Astrocyte of the cerebellum (primary cell): Measurements from ENCODE around the gene CIT.

Experiments
- DNase-seq: peaks from one replicate; pipeline ENCODE4 v3.0.0-alpha.2; 2011; ENCODE audit warnings: low read depth
- H3K4me3 ChIP-seq: 2 replicates; pipeline ENCODE4 v1.5.1; 2011; ENCODE audit warnings: mild to moderate bottlenecking, low read depth, low read length, moderate library complexity
- CTCF ChIP-seq: IDR thresholded peaks from 2 replicates; pipeline ENCODE4 v1.5.1; 2012; ENCODE audit warnings: low read length, low read depth, moderate library complexity, mild to moderate bottlenecking; ENCODE audit errors: missing control alignments
- in situ Hi-C: cut with HindIII; loops from 2 replicates; pipeline ENCODE4 v1.10.0; 2017; ENCODE audit warnings: low sequenced_read_pairs

Gene CIT

GRCh38 chr12:119876761-119877638 lies at the start of gene CIT:
TSS of gene CIT (minus strand) at chr12:119877320. CDS start at chr12:119876168, 1,152 bp downstream.
- in situ Hi-C loops: no loop called here
- peak within 1 kb of the TSS; percentile 98 for H3K4me3 ChIP-seq
- TF ChIP-seq CTCF: no peak
- peak; percentile 90 for DNase-seq

DNA sequence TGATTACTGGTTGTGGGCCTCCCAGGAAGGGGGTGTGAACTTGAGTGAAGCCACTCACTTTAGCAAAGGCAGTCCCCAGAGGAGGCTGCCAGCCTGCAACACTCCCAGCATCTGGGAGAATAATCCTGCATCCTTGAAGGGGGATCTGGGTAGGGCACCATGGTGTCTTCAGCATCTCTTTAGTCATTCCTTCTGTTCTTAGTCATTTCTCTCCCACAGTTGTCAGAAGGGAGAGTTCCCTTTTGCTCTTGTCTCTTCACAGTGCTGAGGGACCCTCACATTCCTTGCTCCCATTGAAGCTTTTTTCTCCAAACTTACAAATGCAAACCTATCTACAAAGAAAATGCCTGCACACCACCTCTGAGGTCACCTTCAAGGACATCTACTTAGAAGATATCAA lies 48.1 kb upstream of the CIT start:
- TF ChIP-seq CTCF: no peak
- no peak for DNase-seq
- no peak overlapping the region for H3K4me3 ChIP-seq
- in situ Hi-C loops: no loop called here

GRCh38 chr12:119920064-119920463 lies 42.9 kb upstream of the CIT start:
- H3K4me3 ChIP-seq: no peak overlapping the region
- in situ Hi-C loops: no loop called here
- DNase-seq: no peak
- no peak for TF ChIP-seq CTCF

GRCh38 chr12:119915894-119916510 lies 38.9 kb upstream of the CIT start:
- no peak for DNase-seq
- TF ChIP-seq CTCF: no peak
- H3K4me3 ChIP-seq: no peak overlapping the region
- in situ Hi-C loops: no loop called here

DNA sequence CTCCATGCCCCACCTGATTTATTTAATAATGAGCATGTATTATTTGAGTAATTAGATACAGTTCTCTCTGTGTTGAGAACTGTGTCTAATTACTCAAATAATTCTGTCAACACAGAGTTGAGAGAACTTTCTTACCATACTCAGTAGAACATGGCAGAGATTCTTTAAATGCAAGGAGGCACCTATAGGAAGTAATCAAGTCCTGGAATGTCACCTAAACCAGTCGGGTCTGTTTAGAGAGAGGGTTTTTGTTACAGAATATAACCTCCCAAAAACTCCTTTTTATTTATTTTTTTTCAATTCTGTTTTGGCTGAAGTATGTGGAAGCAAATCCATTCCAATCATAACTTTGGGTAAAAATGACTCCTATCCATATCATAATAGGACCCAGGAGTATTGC lies 37.5 kb upstream of the CIT start:
- TF ChIP-seq CTCF: no peak
- H3K4me3 ChIP-seq: no peak overlapping the region
- in situ Hi-C loops: no loop called here
- no peak for DNase-seq

- H3K4me3 ChIP-seq: no peak overlapping the region
- TF ChIP-seq CTCF: no peak
- in situ Hi-C loops: no loop called here
- DNase-seq: no peak
Observed at GRCh38 chr12:119913536-119914330, 36.6 kb upstream of the CIT start.
